ENCODE measurements around the gene MTCL1.

The MTCL1 gene

GRCh38 chr18:8715599-8715998 lies 10.2 kb downstream of the MTCL1 start:
- TF ChIP-seq EZH2 (IDR thresholded peaks at IDR 0.05; ENCODE audit: borderline replicate concordance, low read length) (no peak), CTCF (IDR thresholded peaks at IDR 0.05; ENCODE audit: low read length) (no peak)
- H3K4me3 ChIP-seq (ENCODE audit: low read depth, low read length, poor library complexity, severe bottlenecking): no peak overlapping the region
- H3K9me3 ChIP-seq (ENCODE audit: low read length): no peaks in the 10 kb centered on the region
- H3K4me2 ChIP-seq (ENCODE audit: low read length): no peak overlapping the region; the same call in 1 of the 2 replicates
- no peaks in the 10 kb centered on the region for H4K20me1 ChIP-seq (ENCODE audit: insufficient read depth, low read length)
- peaks cover 28% of the 10 kb centered on the region for H3K36me3 ChIP-seq (ENCODE audit: insufficient read depth, low read length)
- peaks cover 50% of the 10 kb centered on the region for H3K79me2 ChIP-seq (ENCODE audit: insufficient read depth, low read length)
- H3F3A ChIP-seq (ENCODE audit: insufficient read depth, low read length): no peaks in the 10 kb centered on the region
- H3K4me1 ChIP-seq (ENCODE audit: insufficient read depth, low read length, severe bottlenecking): peaks cover 64% of the 10 kb centered on the region
- no peaks in the 10 kb centered on the region for H3K27me3 ChIP-seq (ENCODE audit: insufficient read depth, low read length)
- H3K9me2 ChIP-seq (ENCODE audit: low read depth, low read length): no peaks in the 10 kb centered on the region
- H3K27ac ChIP-seq (ENCODE audit: low read depth, low read length, poor library complexity, severe bottlenecking): peak overlapping the region; percentile 48
- H2AFZ ChIP-seq (ENCODE audit: low read length): no peak overlapping the region
- no peak overlapping the region for H3K9ac ChIP-seq (ENCODE audit: low read length)

- Histone ChIP-seq H3K4me3 (ENCODE audit: low read depth, low read length, poor library complexity, severe bottlenecking) (peak overlapping the region; percentile 1), H3K9me2 (ENCODE audit: low read depth, low read length) (no peaks in the 10 kb centered on the region), H3K9me3 (ENCODE audit: low read length) (no peaks in the 10 kb centered on the region), H4K20me1 (ENCODE audit: insufficient read depth, low read length) (no peaks in the 10 kb centered on the region), H3K27me3 (ENCODE audit: insufficient read depth, low read length) (no peaks in the 10 kb centered on the region), H3K79me2 (ENCODE audit: insufficient read depth, low read length) (peaks cover 47% of the 10 kb centered on the region), H3K9ac (ENCODE audit: low read length) (no peak overlapping the region; the same call in 1 of the 2 replicates), H2AFZ (ENCODE audit: low read length) (no peak overlapping the region), H3K4me2 (ENCODE audit: low read length) (peak overlapping the region; percentile 72), H3K36me3 (ENCODE audit: insufficient read depth, low read length) (peaks cover 43% of the 10 kb centered on the region), H3K4me1 (ENCODE audit: insufficient read depth, low read length, severe bottlenecking) (peaks cover 80% of the 10 kb centered on the region), H3F3A (ENCODE audit: insufficient read depth, low read length) (no peaks in the 10 kb centered on the region), H3K27ac (ENCODE audit: low read depth, low read length, poor library complexity, severe bottlenecking) (peak overlapping the region; percentile 65)
- TF ChIP-seq CTCF (IDR thresholded peaks at IDR 0.05; ENCODE audit: low read length) (no peak), EZH2 (IDR thresholded peaks at IDR 0.05; ENCODE audit: borderline replicate concordance, low read length) (no peak)
Measured at GRCh38 chr18:8717011-8717770, 11.8 kb downstream of the MTCL1 start.

- H4K20me1 ChIP-seq (ENCODE audit: insufficient read depth, low read length): no peaks in the 10 kb centered on the region
- peak overlapping the region; percentile 73 for H3K9ac ChIP-seq (ENCODE audit: low read length)
- peaks cover 90% of the 10 kb centered on the region for H3K4me1 ChIP-seq (ENCODE audit: insufficient read depth, low read length, severe bottlenecking)
- no peaks in the 10 kb centered on the region for H3K9me2 ChIP-seq (ENCODE audit: low read depth, low read length)
- H3K9me3 ChIP-seq (ENCODE audit: low read length): no peaks in the 10 kb centered on the region
- TF ChIP-seq CTCF (IDR thresholded peaks at IDR 0.05; ENCODE audit: low read length) (no peak), EZH2 (IDR thresholded peaks at IDR 0.05; ENCODE audit: borderline replicate concordance, low read length) (no peak)
- peak overlapping the region; percentile 65 for H3K27ac ChIP-seq (ENCODE audit: low read depth, low read length, poor library complexity, severe bottlenecking)
- H3K36me3 ChIP-seq (ENCODE audit: insufficient read depth, low read length): peaks cover 47% of the 10 kb centered on the region
- no peaks in the 10 kb centered on the region for H3K27me3 ChIP-seq (ENCODE audit: insufficient read depth, low read length)
- no peaks in the 10 kb centered on the region for H3F3A ChIP-seq (ENCODE audit: insufficient read depth, low read length)
- H3K4me2 ChIP-seq (ENCODE audit: low read length): peak overlapping the region; percentile 72
- H3K79me2 ChIP-seq (ENCODE audit: insufficient read depth, low read length): peaks cover 34% of the 10 kb centered on the region
- H3K4me3 ChIP-seq (ENCODE audit: low read depth, low read length, poor library complexity, severe bottlenecking): peak overlapping the region; percentile 66
- no peak overlapping the region for H2AFZ ChIP-seq (ENCODE audit: low read length)
Measured at GRCh38 chr18:8718401-8718913, 13.1 kb downstream of the MTCL1 start.
